B cell (primary cell): ENCODE measurements around the gene NFAM1. TPM values are rescaled to one million over a fixed set of nuclear protein-coding genes. Genes with fewer than 3 reads are reported as not detected.

Source experiments
- ATAC-seq: fragments of 200-7000 bp; cut with Tn5 transposase; one replicate; pipeline ENCODE4 v1.10.0; 2021; ENCODE audit warnings: low read depth, mild to moderate bottlenecking, moderate number of reproducible peaks, moderate library complexity
- CTCF ChIA-PET: fragments of 350-600 bp; sonication (Branson Sonifier 250); formaldehyde crosslinking; loops from one replicate; lab custom pipeline; 2021; ENCODE audit warnings: antibody characterized with exemption, inconsistent platforms; lab: Charles Lee
- POLR2A ChIA-PET: fragments of 350-600 bp; sonication (Branson Sonifier 250); formaldehyde crosslinking; loops from one replicate; lab custom pipeline; 2021; ENCODE audit warnings: antibody characterized with exemption; lab: Charles Lee
- DNase-seq: peaks from one replicate; pipeline ENCODE4 v3.0.0; 2013
- H2AFZ ChIP-seq: 2 replicates; pipeline ENCODE4 v1.6.1; 2012; ENCODE audit warnings: mild to moderate bottlenecking, low read depth, low read length; ENCODE audit not compliant: insufficient read depth, poor library complexity, severe bottlenecking
- H3K27ac ChIP-seq, 2 donors: 1 replicate in 1 of 2; 2 replicates in 1 of 2; pipeline ENCODE4 v1.5.1; 2012 to 2013; ENCODE audit warnings: low read length in 2 of 2, mild to moderate bottlenecking in 2 of 2, moderate library complexity in 1 of 2
- H3K27me3 ChIP-seq, 4 experiments: fragments of 200-600 bp in 1 of 4; sonication (generic) in 1 of 4; replicated peaks in 1 of 4; 1 replicate in 2 of 4; 2 replicates in 2 of 4; pipeline versions ENCODE4 v1.6.1 to v1.7.0; 2013 to 2016; ENCODE audit warnings: low read length in 3 of 4, mild to moderate bottlenecking in 2 of 4, mixed read lengths in 1 of 4, moderate library complexity in 1 of 4; ENCODE audit not compliant: insufficient read depth in 4 of 4, control insufficient read depth in 3 of 4; ENCODE audit errors: control extremely low read depth in 1 of 4
- H3K36me3 ChIP-seq, 2 experiments: replicated peaks in 1 of 2; 1 replicate in 1 of 2; 2 replicates in 1 of 2; pipeline versions ENCODE4 v1.6.1 to v1.7.1; 2013; ENCODE audit warnings: low read length in 1 of 2; ENCODE audit not compliant: insufficient read depth in 2 of 2, control insufficient read depth in 1 of 2; ENCODE audit errors: control extremely low read depth in 1 of 2, extremely low read depth in 1 of 2
- H3K4me1 ChIP-seq, 2 donors: fragments of 200-600 bp in 1 of 2; sonication (generic) in 1 of 2; 1 replicate in 1 of 2; 2 replicates in 1 of 2; pipeline versions ENCODE4 v1.5.1 to v1.6.1; 2013 to 2017; ENCODE audit warnings: low read length in 2 of 2; ENCODE audit not compliant: control insufficient read depth in 2 of 2, insufficient read depth in 2 of 2
- H3K4me2 ChIP-seq: replicated peaks from 2 replicates; pipeline ENCODE3; 2012; ENCODE audit warnings: mild to moderate bottlenecking, low read depth, low read length; ENCODE audit not compliant: poor library complexity, severe bottlenecking
- H3K4me3 ChIP-seq, 5 experiments: fragments of 200-600 bp in 1 of 5; sonication (generic) in 1 of 5; 1 replicate in 3 of 5; 2 replicates in 2 of 5; pipeline versions ENCODE4 v1.5.1 to v1.7.0; 2011 to 2016; ENCODE audit warnings: low read length in 4 of 5, mild to moderate bottlenecking in 4 of 5, low read depth in 2 of 5, control low read depth in 1 of 5, moderate library complexity in 1 of 5; ENCODE audit not compliant: insufficient read depth in 1 of 5; ENCODE audit errors: control extremely low read depth in 1 of 5, extremely low read depth in 1 of 5
- H3K79me2 ChIP-seq: fragments of 200-600 bp; sonication (generic); one replicate; pipeline ENCODE4 v1.6.0; 2016; ENCODE audit warnings: low read length; ENCODE audit not compliant: control insufficient read depth, insufficient read depth
- H3K9ac ChIP-seq: fragments of 200-600 bp; sonication (generic); 2 replicates; pipeline ENCODE4 v1.6.1; 2017; ENCODE audit warnings: mild to moderate bottlenecking, low read length, moderate library complexity
- H3K9me3 ChIP-seq, 3 donors: one replicate each; pipeline versions ENCODE4 v1.6.1 to v1.7.1; 2013; ENCODE audit warnings: low read length in 2 of 3; ENCODE audit not compliant: control insufficient read depth in 2 of 3, insufficient read depth in 1 of 3; ENCODE audit errors: control extremely low read depth in 1 of 3
- H4K20me1 ChIP-seq: 2 replicates; pipeline ENCODE4 v1.6.0; 2012; ENCODE audit warnings: mild to moderate bottlenecking, low read length; ENCODE audit not compliant: insufficient read depth, control insufficient read depth, poor library complexity, severe bottlenecking
- H3K27ac Mint-ChIP-seq: one replicate; pipeline ENCODE4 v1.8.0; 2021; ENCODE audit warnings: mixed read lengths
- H3K27me3 Mint-ChIP-seq: one replicate; pipeline ENCODE4 v1.8.0; 2021; ENCODE audit warnings: mixed read lengths
- H3K4me1 Mint-ChIP-seq: one replicate; pipeline ENCODE4 v1.8.0; 2021; ENCODE audit warnings: mixed read lengths
- H3K4me3 Mint-ChIP-seq: one replicate; pipeline ENCODE4 v1.8.0; 2021; ENCODE audit warnings: mixed read lengths
- H3K9me3 Mint-ChIP-seq: one replicate; pipeline ENCODE4 v1.8.0; 2022; ENCODE audit warnings: mixed read lengths; ENCODE audit not compliant: insufficient read depth
- EZH2 ChIP-seq: IDR thresholded peaks from 2 replicates; pipeline ENCODE4 v1.6.1; 2012; ENCODE audit warnings: borderline replicate concordance, low read depth, mild to moderate bottlenecking, moderate library complexity, low read length; ENCODE audit not compliant: insufficient read depth, poor library complexity, severe bottlenecking
- WGBS: methylation state at CpG from one replicate; pipeline ENCODE4 v1.1.5; 2013; ENCODE audit warnings: missing lambda C conversion rate; ENCODE audit not compliant: insufficient coverage; 5-methylcytosine and 5-hydroxymethylcytosine counted together
- intact Hi-C: fragments of 100-400 bp; cut with micrococcal nuclease; formaldehyde crosslinking; loops from one replicate; pipeline ENCODE4 v1.10.0; 2022
- polyA plus RNA-seq: library from polyadenylated mRNA; depleted of rRNA; stranded (reverse); fragments of >200 nt; gene quantifications from 2 replicates; pipeline ENCODE4 v1.2.3, GENCODE V29; 2012
- total RNA-seq, 2 donors: library from RNA; stranded (reverse); fragments of 120-200 nt in 1 of 2; gene quantifications; 1 replicate in 1 of 2; 2 replicates in 1 of 2; pipeline versions ENCODE4 v1.2.3 to v1.2.4, GENCODE V29; 2013 to 2022
- TF ChIP-seq, protein P1 (sequence below): fragments of 200-600 bp; IDR thresholded peaks from one replicate; pipeline ENCODE4 v1.8.0; 2022; ENCODE audit warnings: antibody characterized with exemption, mild to moderate bottlenecking

Gene NFAM1
- total and polyA plus RNA-seq, 2 donors (not counting 1 experiment from before 2014, with no cell fraction given) = 0.27 to 0.52 TPM

DNA sequence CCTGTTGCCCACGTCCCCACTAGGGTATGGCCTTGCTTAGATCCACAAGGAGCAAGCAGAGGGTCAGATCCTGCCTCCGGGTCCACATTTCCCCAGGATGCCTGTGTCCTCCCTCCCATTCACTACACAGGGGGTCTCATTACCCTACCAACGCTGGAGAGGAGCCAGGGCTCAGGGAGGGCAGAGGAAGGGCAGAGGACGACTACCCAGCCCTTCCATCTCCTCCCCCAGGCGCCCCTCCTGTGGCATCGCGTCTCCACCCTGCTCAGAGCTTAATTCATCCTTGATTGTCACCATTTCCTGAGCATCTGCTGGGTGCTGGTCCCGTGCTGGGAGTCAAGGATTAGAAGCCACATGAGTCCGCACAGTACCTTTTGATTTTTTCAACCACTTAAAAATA, 5.0 kb downstream of the NFAM1 start:
- no peak for ATAC-seq
- intact Hi-C loops = no loop called here
- Histone ChIP-seq H3K9me3 (peaks cover 0 to 3% (median 0%) of the 10 kb centered on the region in 3 donors), H3K36me3 (no peaks in the 10 kb centered on the region), H3K4me3 (no peak overlapping the region), H3K27me3 (peaks cover 0 to 76% (median 23%) of the 10 kb centered on the region in 4 experiments), H3K9ac (no peak overlapping the region), H4K20me1 (no peaks in the 10 kb centered on the region), H3K4me2 (no peak overlapping the region), H3K27ac (no peak overlapping the region), H3K4me1 (peaks cover 4% of the 10 kb centered on the region in 2 donors), H3K79me2 (no peaks in the 10 kb centered on the region), H2AFZ (no peak overlapping the region)
- Mint-ChIP-seq H3K4me3 (no peak overlapping the region), H3K9me3 (no peaks in the 10 kb centered on the region), H3K4me1 (peaks cover 3% of the 10 kb centered on the region), H3K27me3 (peaks cover 58% of the 10 kb centered on the region), H3K27ac (no peak overlapping the region)
- ChIA-PET CTCF (no interaction called here), POLR2A (no interaction called here)
- WGBS = 83% methylated on average over 8 of the region's 9 CpGs
- TF ChIP-seq, protein P1, sequence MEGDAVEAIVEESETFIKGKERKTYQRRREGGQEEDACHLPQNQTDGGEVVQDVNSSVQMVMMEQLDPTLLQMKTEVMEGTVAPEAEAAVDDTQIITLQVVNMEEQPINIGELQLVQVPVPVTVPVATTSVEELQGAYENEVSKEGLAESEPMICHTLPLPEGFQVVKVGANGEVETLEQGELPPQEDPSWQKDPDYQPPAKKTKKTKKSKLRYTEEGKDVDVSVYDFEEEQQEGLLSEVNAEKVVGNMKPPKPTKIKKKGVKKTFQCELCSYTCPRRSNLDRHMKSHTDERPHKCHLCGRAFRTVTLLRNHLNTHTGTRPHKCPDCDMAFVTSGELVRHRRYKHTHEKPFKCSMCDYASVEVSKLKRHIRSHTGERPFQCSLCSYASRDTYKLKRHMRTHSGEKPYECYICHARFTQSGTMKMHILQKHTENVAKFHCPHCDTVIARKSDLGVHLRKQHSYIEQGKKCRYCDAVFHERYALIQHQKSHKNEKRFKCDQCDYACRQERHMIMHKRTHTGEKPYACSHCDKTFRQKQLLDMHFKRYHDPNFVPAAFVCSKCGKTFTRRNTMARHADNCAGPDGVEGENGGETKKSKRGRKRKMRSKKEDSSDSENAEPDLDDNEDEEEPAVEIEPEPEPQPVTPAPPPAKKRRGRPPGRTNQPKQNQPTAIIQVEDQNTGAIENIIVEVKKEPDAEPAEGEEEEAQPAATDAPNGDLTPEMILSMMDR = no peak
- TF ChIP-seq EZH2 = no peak
- no peak for DNase-seq

DNA sequence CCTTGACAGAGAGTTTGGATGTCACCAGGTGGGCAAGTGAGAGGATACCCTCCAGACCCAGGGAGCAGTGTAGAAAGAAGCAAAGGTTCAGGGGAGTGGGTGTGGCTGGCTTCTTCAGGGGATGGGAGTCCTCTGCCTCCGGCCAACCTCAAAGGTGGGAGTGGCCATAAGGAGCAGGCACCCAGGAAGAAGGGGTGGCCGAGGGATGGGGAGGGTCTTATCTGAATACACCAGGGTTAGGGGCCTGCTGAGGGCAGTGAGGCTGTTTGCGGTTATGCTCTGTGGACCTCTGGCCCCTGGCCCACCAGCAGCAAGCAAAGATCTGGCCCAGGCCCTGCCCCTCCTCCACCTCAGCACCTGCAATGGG, 6.2 kb downstream of the NFAM1 start:
- ATAC-seq (no peak), DNase-seq (no peak)
- peaks cover 57% of the 10 kb centered on the region for H3K27me3 Mint-ChIP-seq
- ChIA-PET CTCF (no interaction called here), POLR2A (no interaction called here)
- Histone ChIP-seq H2AFZ (no peak overlapping the region), H3K4me2 (no peak overlapping the region), H3K9ac (no peak overlapping the region), H3K36me3 (no peaks in the 10 kb centered on the region), H4K20me1 (no peaks in the 10 kb centered on the region), H3K4me1 (peaks cover 0 to 6% of the 10 kb centered on the region in 2 donors), H3K79me2 (no peaks in the 10 kb centered on the region), H3K4me3 (no peak overlapping the region), H3K27ac (no peak overlapping the region), H3K9me3 (peaks cover 0 to 6% (median 0%) of the 10 kb centered on the region in 3 donors), H3K27me3 (peaks cover 0 to 74% (median 18%) of the 10 kb centered on the region in 4 experiments)
- no peak overlapping the region for H3K27ac Mint-ChIP-seq
- no peak for TF ChIP-seq EZH2
- TF ChIP-seq, protein P1 = no peak
- intact Hi-C loops = no loop called here
- 91% methylated on average over 3 of the region's 3 CpGs for WGBS
- H3K9me3 Mint-ChIP-seq = no peaks in the 10 kb centered on the region
- H3K4me1 Mint-ChIP-seq = peaks cover 5% of the 10 kb centered on the region
- no peak overlapping the region for H3K4me3 Mint-ChIP-seq
